Panc1 (cell line): ENCODE results near the gene CD55.

Experiments
- POLR2AphosphoS5 ChIP-seq: IDR thresholded peaks from 2 replicates; pipeline ENCODE4 v1.6.1; 2012; ENCODE audit warnings: mild to moderate bottlenecking, low read depth, low read length, moderate library complexity
- SIN3A ChIP-seq: IDR thresholded peaks from 2 replicates; pipeline ENCODE4 v1.6.1; 2012; ENCODE audit warnings: low read depth, mild to moderate bottlenecking, low read length, moderate library complexity, borderline replicate concordance; ENCODE audit not compliant: insufficient read depth
- TF ChIP-seq, protein P1 (sequence below): fragments of 450-650 bp; IDR thresholded peaks from 2 replicates; pipeline ENCODE4 v1.5.1; 2017; ENCODE audit warnings: mild to moderate bottlenecking

DNA sequence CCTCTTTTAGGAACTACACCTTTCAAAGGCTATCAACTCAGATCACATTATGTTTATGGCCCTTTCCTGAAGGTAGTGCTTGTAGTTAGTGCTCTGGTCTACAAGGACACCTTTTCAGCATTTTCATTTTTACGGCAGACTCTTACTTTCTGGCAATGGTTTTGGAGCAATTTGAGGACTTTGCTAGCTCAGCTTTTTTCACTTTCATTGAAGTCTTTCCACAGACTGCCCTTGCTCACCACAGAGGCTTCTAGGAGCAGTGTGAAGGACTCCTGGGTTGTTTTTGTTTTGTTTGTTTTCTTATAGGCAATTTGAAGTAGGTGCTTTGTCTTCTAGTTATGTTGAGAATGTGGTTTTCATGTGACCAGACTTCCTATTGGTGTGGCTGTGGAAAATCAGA lies 43.1 kb downstream of the CD55 start:
- TF ChIP-seq, protein P1, sequence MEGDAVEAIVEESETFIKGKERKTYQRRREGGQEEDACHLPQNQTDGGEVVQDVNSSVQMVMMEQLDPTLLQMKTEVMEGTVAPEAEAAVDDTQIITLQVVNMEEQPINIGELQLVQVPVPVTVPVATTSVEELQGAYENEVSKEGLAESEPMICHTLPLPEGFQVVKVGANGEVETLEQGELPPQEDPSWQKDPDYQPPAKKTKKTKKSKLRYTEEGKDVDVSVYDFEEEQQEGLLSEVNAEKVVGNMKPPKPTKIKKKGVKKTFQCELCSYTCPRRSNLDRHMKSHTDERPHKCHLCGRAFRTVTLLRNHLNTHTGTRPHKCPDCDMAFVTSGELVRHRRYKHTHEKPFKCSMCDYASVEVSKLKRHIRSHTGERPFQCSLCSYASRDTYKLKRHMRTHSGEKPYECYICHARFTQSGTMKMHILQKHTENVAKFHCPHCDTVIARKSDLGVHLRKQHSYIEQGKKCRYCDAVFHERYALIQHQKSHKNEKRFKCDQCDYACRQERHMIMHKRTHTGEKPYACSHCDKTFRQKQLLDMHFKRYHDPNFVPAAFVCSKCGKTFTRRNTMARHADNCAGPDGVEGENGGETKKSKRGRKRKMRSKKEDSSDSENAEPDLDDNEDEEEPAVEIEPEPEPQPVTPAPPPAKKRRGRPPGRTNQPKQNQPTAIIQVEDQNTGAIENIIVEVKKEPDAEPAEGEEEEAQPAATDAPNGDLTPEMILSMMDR: no peak
- TF ChIP-seq POLR2AphosphoS5 (no peak), SIN3A (no peak)
